CD4-positive, CD25-positive, alpha-beta regulatory T cell (primary cell): ENCODE results near the gene ROBO1. TPM values are rescaled to one million over a fixed set of nuclear protein-coding genes. Genes with fewer than 3 reads are reported as not detected.
A peak's percentile ranks its signal among the peaks of the same experiment; 100 is the strongest.
"Not testable (repeated sequence)": the region's sequence is repeated elsewhere in the genome, so short reads cannot be mapped to it uniquely, and the experiment has no call there.

Source experiments
- ATAC-seq, 2 donors: fragments of 150-1000 bp; cut with Tn5 transposase; one replicate each; pipeline ENCODE4 v1.10.0; 2021; ENCODE audit warnings: low read depth in 2 of 2, moderate number of reproducible peaks in 2 of 2, moderate library complexity in 1 of 2
- DNase-seq, 3 donors: peaks; one replicate each; pipeline versions ENCODE4 v3.0.0 to v3.0.0-alpha.2; 2012 to 2022; ENCODE audit warnings: mixed read lengths in 1 of 3
- H3K27ac ChIP-seq: one replicate; pipeline ENCODE4 v1.7.0; 2013; ENCODE audit warnings: mild to moderate bottlenecking, low read length; ENCODE audit not compliant: insufficient read depth, poor library complexity, severe bottlenecking
- H3K27me3 ChIP-seq: one replicate; pipeline ENCODE4 v1.7.0; 2013; ENCODE audit warnings: low read length; ENCODE audit not compliant: control insufficient read depth, insufficient read depth
- H3K36me3 ChIP-seq: one replicate; pipeline ENCODE4 v1.7.0; 2013; ENCODE audit warnings: mild to moderate bottlenecking, low read length, moderate library complexity; ENCODE audit not compliant: control insufficient read depth, insufficient read depth
- H3K4me1 ChIP-seq: 2 replicates; pipeline ENCODE4 v1.7.0; 2013; ENCODE audit warnings: mild to moderate bottlenecking, low read length; ENCODE audit not compliant: insufficient read depth, control insufficient read depth, poor library complexity, severe bottlenecking
- H3K4me3 ChIP-seq: one replicate; pipeline ENCODE4 v1.7.0; 2013; ENCODE audit warnings: low read depth, mild to moderate bottlenecking, low read length, moderate library complexity
- H3K9me3 ChIP-seq, 2 experiments: 1 replicate in 1 of 2; 2 replicates in 1 of 2; pipeline ENCODE4 v1.7.0; 2013; ENCODE audit warnings: low read length in 2 of 2, mild to moderate bottlenecking in 1 of 2, moderate library complexity in 1 of 2; ENCODE audit not compliant: control insufficient read depth in 2 of 2
- H3K27ac Mint-ChIP-seq, 3 donors: one replicate each; pipeline ENCODE4 v1.8.0; 2020 to 2022; ENCODE audit warnings: mild to moderate bottlenecking in 3 of 3, mixed read lengths in 3 of 3, moderate library complexity in 2 of 3
- H3K27me3 Mint-ChIP-seq: one replicate; pipeline ENCODE4 v1.8.0; 2022; ENCODE audit warnings: mild to moderate bottlenecking, mixed read lengths
- H3K36me3 Mint-ChIP-seq: one replicate; pipeline ENCODE4 v1.8.0; 2020; ENCODE audit warnings: mixed read lengths
- H3K4me1 Mint-ChIP-seq, 4 donors: one replicate each; pipeline ENCODE4 v1.8.0; 2020 to 2022; ENCODE audit warnings: mixed read lengths in 4 of 4, mild to moderate bottlenecking in 1 of 4
- H3K4me3 Mint-ChIP-seq, 4 donors: one replicate each; pipeline ENCODE4 v1.8.0; 2020 to 2022; ENCODE audit warnings: mild to moderate bottlenecking in 4 of 4, mixed read lengths in 4 of 4, moderate library complexity in 3 of 4
- H3K9me3 Mint-ChIP-seq, 7 donors: one replicate each; pipeline ENCODE4 v1.8.0; 2020 to 2022; ENCODE audit warnings: mixed read lengths in 7 of 7, mild to moderate bottlenecking in 3 of 7, moderate library complexity in 2 of 7
- polyA plus RNA-seq, 4 donors: library from polyadenylated mRNA; unstranded; fragments of 300-500 nt; fragmentation: Illumina TruSeq; gene quantifications; one replicate each; pipeline ENCODE4 v1.2.3, GENCODE V29; 2021
- total RNA-seq: library from RNA; stranded (reverse); gene quantifications from one replicate; pipeline ENCODE4 v1.2.3, GENCODE V29; 2022

The ROBO1 gene
- total and polyA plus RNA-seq, 5 donors from 2014 or later = not detected

- no peak overlapping the region for H3K27ac Mint-ChIP-seq
- Histone ChIP-seq H3K27ac (no peak overlapping the region), H3K4me3 (no peak overlapping the region), H3K9me3 (peaks cover 2 to 4% of the 10 kb centered on the region in 2 experiments), H3K36me3 (no peaks in the 10 kb centered on the region), H3K27me3 (no peaks in the 10 kb centered on the region), H3K4me1 (no peaks in the 10 kb centered on the region)
- ATAC-seq (no peak), DNase-seq (no peak)
- no peak overlapping the region for H3K4me3 Mint-ChIP-seq
- no peaks in the 10 kb centered on the region for H3K27me3 Mint-ChIP-seq
- H3K36me3 Mint-ChIP-seq = no peaks in the 10 kb centered on the region
- no peaks in the 10 kb centered on the region for H3K4me1 Mint-ChIP-seq
- peaks cover 0 to 18% (median 11%) of the 10 kb centered on the region in 7 donors for H3K9me3 Mint-ChIP-seq
Measured at GRCh38 chr3:79329154-79329553, 438.6 kb downstream of the ROBO1 start.

GRCh38 chr3:79326642-79327041 is 441.2 kb downstream of the ROBO1 start:
- H3K9me3 ChIP-seq = peaks cover 2 to 4% of the 10 kb centered on the region in 2 experiments
- H3K36me3 Mint-ChIP-seq = no peaks in the 10 kb centered on the region
- no peak for DNase-seq
- H3K4me1 ChIP-seq = no peaks in the 10 kb centered on the region
- ATAC-seq = no peak
- H3K27ac ChIP-seq = no peak overlapping the region
- H3K27me3 ChIP-seq = no peaks in the 10 kb centered on the region
- no peak overlapping the region for H3K4me3 ChIP-seq
- H3K4me3 Mint-ChIP-seq = no peak overlapping the region
- no peak overlapping the region for H3K27ac Mint-ChIP-seq
- H3K9me3 Mint-ChIP-seq = peaks cover 0 to 11% (median 8%) of the 10 kb centered on the region in 7 donors
- H3K36me3 ChIP-seq = no peaks in the 10 kb centered on the region
- no peaks in the 10 kb centered on the region for H3K4me1 Mint-ChIP-seq
- peaks cover 4% of the 10 kb centered on the region for H3K27me3 Mint-ChIP-seq

GRCh38 chr3:79325833-79326383 is 441.9 kb downstream of the ROBO1 start:
- H3K9me3 ChIP-seq, H3K4me3 ChIP-seq, H3K36me3 ChIP-seq, H3K4me1 Mint-ChIP-seq, H3K27ac Mint-ChIP-seq, H3K36me3 Mint-ChIP-seq, H3K27me3 Mint-ChIP-seq, DNase-seq, H3K4me3 Mint-ChIP-seq, H3K4me1 ChIP-seq, H3K27ac ChIP-seq, ATAC-seq, H3K27me3 ChIP-seq: not testable (repeated sequence)
- peaks cover 1 to 11% (median 7%) of the 10 kb centered on the region in 7 donors for H3K9me3 Mint-ChIP-seq

- Histone ChIP-seq H3K9me3 (peaks cover 0 to 4% of the 10 kb centered on the region in 2 experiments), H3K27ac (no peak overlapping the region), H3K4me1 (no peaks in the 10 kb centered on the region), H3K4me3 (no peak overlapping the region), H3K36me3 (no peaks in the 10 kb centered on the region), H3K27me3 (no peaks in the 10 kb centered on the region)
- DNase-seq = no peak
- no peaks in the 10 kb centered on the region for H3K27me3 Mint-ChIP-seq
- peaks cover 0 to 18% (median 3%) of the 10 kb centered on the region in 7 donors for H3K9me3 Mint-ChIP-seq
- no peak overlapping the region for H3K27ac Mint-ChIP-seq
- ATAC-seq = no peak
- H3K4me1 Mint-ChIP-seq = no peaks in the 10 kb centered on the region
- H3K36me3 Mint-ChIP-seq = no peaks in the 10 kb centered on the region
- H3K4me3 Mint-ChIP-seq = no peak overlapping the region
Measured at GRCh38 chr3:79317551-79318518, 450.0 kb downstream of the ROBO1 start.

- Mint-ChIP-seq H3K27me3 (no peaks in the 10 kb centered on the region), H3K4me3 (peak overlapping the region in 1 of 4 donors; percentile 28), H3K36me3 (no peaks in the 10 kb centered on the region), H3K9me3 (peaks cover 0 to 18% (median 6%) of the 10 kb centered on the region in 7 donors), H3K4me1 (no peaks in the 10 kb centered on the region), H3K27ac (no peak overlapping the region)
- Histone ChIP-seq H3K9me3 (peaks cover 0 to 7% of the 10 kb centered on the region in 2 experiments), H3K27ac (no peak overlapping the region), H3K27me3 (no peaks in the 10 kb centered on the region), H3K4me1 (no peaks in the 10 kb centered on the region), H3K36me3 (no peaks in the 10 kb centered on the region), H3K4me3 (no peak overlapping the region)
- DNase-seq (no peak), ATAC-seq (no peak)
Measured at GRCh38 chr3:79314962-79315361, 452.8 kb downstream of the ROBO1 start.

GRCh38 chr3:79314544-79314943 is 453.3 kb downstream of the ROBO1 start:
- Mint-ChIP-seq H3K9me3 (peaks cover 0 to 18% (median 6%) of the 10 kb centered on the region in 7 donors), H3K4me3 (no peak overlapping the region), H3K4me1 (no peaks in the 10 kb centered on the region), H3K27ac (no peak overlapping the region), H3K36me3 (no peaks in the 10 kb centered on the region), H3K27me3 (no peaks in the 10 kb centered on the region)
- Histone ChIP-seq H3K27me3 (no peaks in the 10 kb centered on the region), H3K4me1 (no peaks in the 10 kb centered on the region), H3K4me3 (no peak overlapping the region), H3K36me3 (no peaks in the 10 kb centered on the region), H3K9me3 (peaks cover 0 to 7% of the 10 kb centered on the region in 2 experiments), H3K27ac (no peak overlapping the region)
- DNase-seq = no peak
- ATAC-seq = no peak

GRCh38 chr3:79310016-79310415 is 457.8 kb downstream of the ROBO1 start:
- Mint-ChIP-seq H3K4me3 (no peak overlapping the region), H3K27ac (no peak overlapping the region), H3K27me3 (no peaks in the 10 kb centered on the region), H3K9me3 (peaks cover 0 to 8% (median 4%) of the 10 kb centered on the region in 7 donors), H3K4me1 (no peaks in the 10 kb centered on the region), H3K36me3 (no peaks in the 10 kb centered on the region)
- no peaks in the 10 kb centered on the region for H3K36me3 ChIP-seq
- DNase-seq (no peak), ATAC-seq (no peak)
- H3K9me3 ChIP-seq = peaks cover 0 to 3% of the 10 kb centered on the region in 2 experiments
- H3K4me3 ChIP-seq = no peak overlapping the region
- H3K27me3 ChIP-seq = no peaks in the 10 kb centered on the region
- no peaks in the 10 kb centered on the region for H3K4me1 ChIP-seq
- no peak overlapping the region for H3K27ac ChIP-seq
